ENCODE data around the gene TTC39B. TPM values are rescaled to one million over a fixed set of nuclear protein-coding genes. Genes with fewer than 3 reads are reported as not detected.

The TTC39B gene
- total RNA-seq, 1 experiment from 2014 or later, result 7.4 TPM

- ChIA-PET RAD21 (ENCODE audit: low non-redundant PET in 1 of 2, low total read pairs in 2 of 2, uncharacterized antibody in 2 of 2, unreplicated experiment in 2 of 2) (no interaction called here), POLR2A (no interaction called here), CTCF (no interaction called here)
- intact Hi-C loops (cut with micrococcal nuclease), result no loop called here
- DNase-seq (ENCODE audit: low read depth, low spot score) (no peak), ATAC-seq (no peak)
- Histone ChIP-seq H3K36me3 (ENCODE audit: control insufficient read depth in 1 of 2, insufficient read depth in 2 of 2, low read length in 2 of 2) (no peaks in the 10 kb centered on the region), H3K27me3 (ENCODE audit: insufficient read depth, low read length) (no peaks in the 10 kb centered on the region), H3K9me3 (ENCODE audit: control insufficient read depth in 1 of 2, insufficient read depth in 1 of 2, low read depth in 1 of 2, low read length in 2 of 2) (no peaks in the 10 kb centered on the region), H3K4me3 (replicated peaks in 1 of 2; ENCODE audit: low read depth in 1 of 2, low read length in 2 of 2) (peak overlapping the region; percentile 69 to 74), H3K79me2 (ENCODE audit: insufficient read depth, low read length) (no peaks in the 10 kb centered on the region), H4K20me1 (ENCODE audit: insufficient read depth) (no peaks in the 10 kb centered on the region), H3K9ac (ENCODE audit: low read length) (peak overlapping the region; percentile 66), H2AFZ (ENCODE audit: low read depth, low read length, poor library complexity, severe bottlenecking) (no peak overlapping the region), H3K4me2 (ENCODE audit: low read length) (peak overlapping the region; percentile 93), H3K9me2 (ENCODE audit: insufficient read depth) (no peaks in the 10 kb centered on the region), H3K4me1 (ENCODE audit: control insufficient read depth in 1 of 2, insufficient read depth in 2 of 2, low read length in 2 of 2) (peaks cover 5 to 17% of the 10 kb centered on the region in 2 experiments; a peak in 3 of 4 replicates), H3K27ac (ENCODE audit: low read depth, low read length) (peak overlapping the region; percentile 18; the same call in 1 of the 2 replicates)
- TF ChIP-seq ZBTB33 (IDR thresholded peaks at IDR 0.05; ENCODE audit: extremely low read depth, insufficient replicate concordance, low read length), result no peak
- TF ChIP-seq ELF1 (IDR thresholded peaks at IDR 0.05; ENCODE audit: borderline replicate concordance, low read depth), result no peak
- TF ChIP-seq SIN3A (IDR thresholded peaks at IDR 0.05; ENCODE audit: low read depth), result no peak
- BruUV-seq (replicated peaks), result no TSS peak
These were observed 804 bp downstream of the TTC39B start for GRCh38 chr9:15306068-15306756.

- no peak for ATAC-seq
- POLR2A ChIA-PET, result no interaction called here
These were observed 1.5 kb downstream of the TTC39B start for GRCh38 chr9:15305470-15305869.

More at GRCh38 chr9:15305470-15305869, 1.5 kb downstream of the TTC39B start:
- Histone ChIP-seq H2AFZ (ENCODE audit: low read depth, low read length, poor library complexity, severe bottlenecking) (no peak overlapping the region), H3K79me2 (ENCODE audit: insufficient read depth, low read length) (no peaks in the 10 kb centered on the region), H3K4me3 (replicated peaks in 1 of 2; ENCODE audit: low read depth in 1 of 2, low read length in 2 of 2) (no peak overlapping the region), H3K4me2 (ENCODE audit: low read length) (no peak overlapping the region), H3K27me3 (ENCODE audit: insufficient read depth, low read length) (no peaks in the 10 kb centered on the region), H3K9me3 (ENCODE audit: control insufficient read depth in 1 of 2, insufficient read depth in 1 of 2, low read depth in 1 of 2, low read length in 2 of 2) (no peaks in the 10 kb centered on the region), H3K9me2 (ENCODE audit: insufficient read depth) (no peaks in the 10 kb centered on the region), H3K9ac (ENCODE audit: low read length) (no peak overlapping the region), H4K20me1 (ENCODE audit: insufficient read depth) (no peaks in the 10 kb centered on the region), H3K27ac (ENCODE audit: low read depth, low read length) (no peak overlapping the region), H3K4me1 (ENCODE audit: control insufficient read depth in 1 of 2, insufficient read depth in 2 of 2, low read length in 2 of 2) (peaks cover 5 to 17% of the 10 kb centered on the region in 2 experiments; a peak in 3 of 4 replicates), H3K36me3 (ENCODE audit: control insufficient read depth in 1 of 2, insufficient read depth in 2 of 2, low read length in 2 of 2) (no peaks in the 10 kb centered on the region)
- TF ChIP-seq SRF (IDR thresholded peaks at IDR 0.05; ENCODE audit: low read depth) (no peak), SP1 (IDR thresholded peaks at IDR 0.05; ENCODE audit: low read depth) (no peak), CTCF (IDR thresholded peaks at IDR 0.05 in 2 of 3, conservative IDR thresholded peaks at IDR 0.05 in 1 of 3; ENCODE audit: borderline replicate concordance in 1 of 3, insufficient read depth in 1 of 3, low read depth in 2 of 3, low read length in 2 of 3) (no peak), FOSL1 (IDR thresholded peaks at IDR 0.05; ENCODE audit: low read depth) (no peak), REST (IDR thresholded peaks at IDR 0.05; ENCODE audit: low read depth) (no peak), YY1 (IDR thresholded peaks at IDR 0.05; ENCODE audit: extremely low read depth, insufficient replicate concordance, low read depth, low read length) (no peak), ELF1 (IDR thresholded peaks at IDR 0.05; ENCODE audit: borderline replicate concordance, low read depth) (no peak)
- CTCF ChIA-PET, result no interaction called here
- RAD21 ChIA-PET (ENCODE audit: low non-redundant PET in 1 of 2, low total read pairs in 2 of 2, uncharacterized antibody in 2 of 2, unreplicated experiment in 2 of 2), result no interaction called here
- no TSS peak for BruUV-seq (replicated peaks)
- no peak for DNase-seq (ENCODE audit: low read depth, low spot score)
- intact Hi-C loops (cut with micrococcal nuclease), result no loop called here
